ENCODE measurements around the gene RTN4R. TPM values are rescaled to one million over a fixed set of nuclear protein-coding genes. Genes with fewer than 3 reads are reported as not detected.

The RTN4R gene
- total and polyA plus RNA-seq, 5 experiments from 2014 or later = 4.3 to 5.6 (median 5.0) TPM

GRCh38 chr22:20302438-20303228 lies 34.5 kb upstream of the RTN4R start:
- ATAC-seq (no peak), DNase-seq (no peak)
- Mint-ChIP-seq H3K27ac (no peak overlapping the region), H3K4me3 (no peak overlapping the region), H3K27me3 (peaks cover 0 to 9% (median 0%) of the 10 kb centered on the region in 5 donors), H3K36me3 (no peaks in the 10 kb centered on the region), H3K9me3 (no peaks in the 10 kb centered on the region), H3K4me1 (peaks cover 6 to 16% (median 14%) of the 10 kb centered on the region in 4 donors)
- POLR2A ChIA-PET = no interaction called here

- POLR2A ChIA-PET = interaction anchor here (1.1 to 2.0 kb wide), 3 partner anchors 17 to 94 kb away, joined by 4 to 10 read pairs (median 5); partner anchors contain the start of genes DGCR6L and ZNF74
These were observed 31.6 kb upstream of the RTN4R start for GRCh38 chr22:20299746-20300136.

GRCh38 chr22:20298803-20299745 lies 31.0 kb upstream of the RTN4R start:
- Mint-ChIP-seq H3K36me3 (no peaks in the 10 kb centered on the region), H3K4me1 (peaks cover 6 to 16% (median 11%) of the 10 kb centered on the region in 4 donors), H3K4me3 (peak overlapping the region; percentile 71 to 91 (median 82)), H3K9me3 (no peaks in the 10 kb centered on the region), H3K27me3 (peaks cover 0 to 4% (median 0%) of the 10 kb centered on the region in 5 donors), H3K27ac (peak overlapping the region in 5 of 10 donors; percentile 63 to 85 (median 84))
- DNase-seq = peak; percentile 78 to 94 (median 91)
- ATAC-seq = peak; percentile 86
- POLR2A ChIA-PET = interaction anchor here (1.1 to 2.0 kb wide), 3 partner anchors 18 to 95 kb away, joined by 4 to 10 read pairs (median 5); partner anchors contain the start of genes DGCR6L and ZNF74

More at GRCh38 chr22:20299746-20300136, 31.6 kb upstream of the RTN4R start:
- H3K36me3 Mint-ChIP-seq = no peaks in the 10 kb centered on the region
- H3K27me3 Mint-ChIP-seq = peaks cover 0 to 7% (median 0%) of the 10 kb centered on the region in 5 donors
- peak overlapping the region; percentile 61 to 91 (median 72) for H3K4me3 Mint-ChIP-seq
- peaks cover 6 to 16% (median 11%) of the 10 kb centered on the region in 4 donors for H3K4me1 Mint-ChIP-seq
- H3K27ac Mint-ChIP-seq = no peak overlapping the region
- DNase-seq (peak in 2 of 10 donors; percentile 23 to 59), ATAC-seq (peak; percentile 53 to 61)
- H3K9me3 Mint-ChIP-seq = no peaks in the 10 kb centered on the region

GRCh38 chr22:20298110-20298802 lies 30.1 kb upstream of the RTN4R start:
- peaks cover 0 to 4% (median 0%) of the 10 kb centered on the region in 5 donors for H3K27me3 Mint-ChIP-seq
- H3K27ac Mint-ChIP-seq = peak overlapping the region in 5 of 10 donors; percentile 57 to 78 (median 73)
- H3K4me1 Mint-ChIP-seq = peaks cover 6 to 16% (median 11%) of the 10 kb centered on the region in 4 donors
- ATAC-seq = no peak
- no peaks in the 10 kb centered on the region for H3K9me3 Mint-ChIP-seq
- H3K36me3 Mint-ChIP-seq = no peaks in the 10 kb centered on the region
- POLR2A ChIA-PET = interaction anchor here (2.0 kb wide), 1 partner anchor 19 kb away, joined by 4 read pairs; no protein-coding TSS in a partner anchor
- peak in 1 of 10 donors; percentile 6 for DNase-seq
- peak overlapping the region; percentile 55 to 88 (median 82) for H3K4me3 Mint-ChIP-seq

- H3K27me3 Mint-ChIP-seq = peaks cover 0 to 3% (median 0%) of the 10 kb centered on the region in 5 donors
- H3K4me3 Mint-ChIP-seq = peak overlapping the region; percentile 11 to 88 (median 81)
- POLR2A ChIA-PET = no interaction called here
- peak overlapping the region in 4 of 10 donors; percentile 73 to 82 (median 76) for H3K27ac Mint-ChIP-seq
- DNase-seq (no peak), ATAC-seq (no peak)
- peaks cover 6 to 15% (median 11%) of the 10 kb centered on the region in 4 donors for H3K4me1 Mint-ChIP-seq
- no peaks in the 10 kb centered on the region for H3K36me3 Mint-ChIP-seq
- no peaks in the 10 kb centered on the region for H3K9me3 Mint-ChIP-seq
These were observed 29.4 kb upstream of the RTN4R start for GRCh38 chr22:20297414-20298109.

- H3K4me1 Mint-ChIP-seq = peaks cover 6 to 13% (median 11%) of the 10 kb centered on the region in 4 donors
- peak overlapping the region in 2 of 10 donors; percentile 20 to 87 for H3K4me3 Mint-ChIP-seq
- peak overlapping the region in 1 of 10 donors; percentile 1 for H3K27ac Mint-ChIP-seq
- no peaks in the 10 kb centered on the region for H3K9me3 Mint-ChIP-seq
- no peaks in the 10 kb centered on the region for H3K36me3 Mint-ChIP-seq
- H3K27me3 Mint-ChIP-seq = no peaks in the 10 kb centered on the region
- ATAC-seq (no peak), DNase-seq (no peak)
- POLR2A ChIA-PET = no interaction called here
These were observed 28.5 kb upstream of the RTN4R start for GRCh38 chr22:20296598-20296997.

- Mint-ChIP-seq H3K4me1 (peaks cover 6 to 8% (median 7%) of the 10 kb centered on the region in 4 donors), H3K27me3 (no peaks in the 10 kb centered on the region), H3K36me3 (no peaks in the 10 kb centered on the region), H3K4me3 (no peak overlapping the region), H3K27ac (no peak overlapping the region), H3K9me3 (no peaks in the 10 kb centered on the region)
- no peak for ATAC-seq
- DNase-seq = no peak
- POLR2A ChIA-PET = interaction anchor here (0.6 kb wide), 1 partner anchor 462 kb away, joined by 4 read pairs; no protein-coding TSS in a partner anchor
These were observed 27.3 kb upstream of the RTN4R start for GRCh38 chr22:20295262-20296064.

GRCh38 chr22:20292673-20293232 lies 24.6 kb upstream of the RTN4R start:
- Mint-ChIP-seq H3K27me3 (no peaks in the 10 kb centered on the region), H3K9me3 (no peaks in the 10 kb centered on the region), H3K36me3 (no peaks in the 10 kb centered on the region), H3K27ac (peak overlapping the region in 1 of 10 donors; percentile 40), H3K4me1 (peaks cover 0 to 2% (median 0%) of the 10 kb centered on the region in 4 donors), H3K4me3 (no peak overlapping the region)
- ATAC-seq = no peak
- POLR2A ChIA-PET = no interaction called here
- DNase-seq = no peak

GRCh38 chr22:20292108-20292507 lies 24.0 kb upstream of the RTN4R start:
- ATAC-seq (no peak), DNase-seq (no peak)
- Mint-ChIP-seq H3K9me3 (no peaks in the 10 kb centered on the region), H3K36me3 (no peaks in the 10 kb centered on the region), H3K4me1 (no peaks in the 10 kb centered on the region), H3K4me3 (no peak overlapping the region), H3K27ac (peak overlapping the region in 1 of 10 donors; percentile 40), H3K27me3 (no peaks in the 10 kb centered on the region)
- POLR2A ChIA-PET = no interaction called here

GRCh38 chr22:20291604-20292063 lies 23.5 kb upstream of the RTN4R start:
- ATAC-seq (no peak), DNase-seq (no peak)
- Mint-ChIP-seq H3K4me1 (peaks cover 0 to 1% (median 0%) of the 10 kb centered on the region in 4 donors), H3K36me3 (no peaks in the 10 kb centered on the region), H3K27ac (no peak overlapping the region), H3K4me3 (no peak overlapping the region), H3K9me3 (no peaks in the 10 kb centered on the region), H3K27me3 (no peaks in the 10 kb centered on the region)
- POLR2A ChIA-PET = no interaction called here

- POLR2A ChIA-PET = no interaction called here
- H3K27ac Mint-ChIP-seq = no peak overlapping the region
- no peaks in the 10 kb centered on the region for H3K36me3 Mint-ChIP-seq
- DNase-seq = no peak
- ATAC-seq = no peak
- H3K9me3 Mint-ChIP-seq = no peaks in the 10 kb centered on the region
- no peak overlapping the region for H3K4me3 Mint-ChIP-seq
- H3K27me3 Mint-ChIP-seq = no peaks in the 10 kb centered on the region
- H3K4me1 Mint-ChIP-seq = peaks cover 0 to 1% (median 0%) of the 10 kb centered on the region in 4 donors
These were observed 23.1 kb upstream of the RTN4R start for GRCh38 chr22:20291249-20291586.
